ENCODE results near the gene TRMU.

Gene TRMU

GRCh38 chr22:46354993-46355305 lies 19.4 kb downstream of the TRMU start:
- no peak for TF ChIP-seq CTCF (IDR thresholded peaks at IDR 0.05; ENCODE audit: low read depth, low read length)
- in situ Hi-C loops (cut with HindIII; ENCODE audit: low sequenced_read_pairs), result no loop called here
- DNase-seq (ENCODE audit: low read depth, low spot score), result no peak
- no peak overlapping the region for H3K4me3 ChIP-seq (ENCODE audit: low read depth, low read length)

- peak; percentile 81 for TF ChIP-seq CTCF (IDR thresholded peaks at IDR 0.05; ENCODE audit: low read depth, low read length)
- peak; percentile 53 for DNase-seq (ENCODE audit: low read depth, low spot score)
- H3K4me3 ChIP-seq (ENCODE audit: low read depth, low read length), result no peak overlapping the region
- in situ Hi-C loops (cut with HindIII; ENCODE audit: low sequenced_read_pairs), result no loop called here
Measured at GRCh38 chr22:46355369-46355995, 20.0 kb downstream of the TRMU start.

- DNase-seq (ENCODE audit: low read depth, low spot score), result no peak
- no peak overlapping the region for H3K4me3 ChIP-seq (ENCODE audit: low read depth, low read length)
- in situ Hi-C loops (cut with HindIII; ENCODE audit: low sequenced_read_pairs), result no loop called here
- TF ChIP-seq CTCF (IDR thresholded peaks at IDR 0.05; ENCODE audit: low read depth, low read length), result no peak
Measured at GRCh38 chr22:46355996-46356471, 20.5 kb downstream of the TRMU start.

- no peak overlapping the region for H3K4me3 ChIP-seq (ENCODE audit: low read depth, low read length)
Measured at GRCh38 chr22:46356496-46357480, 21.3 kb downstream of the TRMU start.

GRCh38 chr22:46357711-46358520 lies 22.4 kb downstream of the TRMU start:
- no peak for DNase-seq (ENCODE audit: low read depth, low spot score)
- in situ Hi-C loops (cut with HindIII; ENCODE audit: low sequenced_read_pairs), result no loop called here
- no peak for TF ChIP-seq CTCF (IDR thresholded peaks at IDR 0.05; ENCODE audit: low read depth, low read length)
- no peak overlapping the region for H3K4me3 ChIP-seq (ENCODE audit: low read depth, low read length)

More at GRCh38 chr22:46356496-46357480, 21.3 kb downstream of the TRMU start:
- TF ChIP-seq CTCF (IDR thresholded peaks at IDR 0.05; ENCODE audit: low read depth, low read length), result no peak
- in situ Hi-C loops (cut with HindIII; ENCODE audit: low sequenced_read_pairs), result no loop called here
- DNase-seq (ENCODE audit: low read depth, low spot score), result no peak

GRCh38 chr22:46358766-46359165 lies 23.3 kb downstream of the TRMU start:
- no peak for DNase-seq (ENCODE audit: low read depth, low spot score)
- TF ChIP-seq CTCF (IDR thresholded peaks at IDR 0.05; ENCODE audit: low read depth, low read length), result no peak
- in situ Hi-C loops (cut with HindIII; ENCODE audit: low sequenced_read_pairs), result no loop called here
- H3K4me3 ChIP-seq (ENCODE audit: low read depth, low read length), result no peak overlapping the region

Data from astrocyte of the spinal cord (primary cell).